Astrocyte of the cerebellum (primary cell): Measurements from ENCODE around the gene ADCY1.

Experiments used
- DNase-seq: peaks from one replicate; pipeline ENCODE4 v3.0.0-alpha.2; 2011; ENCODE audit warnings: low read depth
- H3K4me3 ChIP-seq: 2 replicates; pipeline ENCODE4 v1.5.1; 2011; ENCODE audit warnings: mild to moderate bottlenecking, low read depth, low read length, moderate library complexity
- in situ Hi-C: cut with HindIII; loops from 2 replicates; pipeline ENCODE4 v1.10.0; 2017; ENCODE audit warnings: low sequenced_read_pairs
- TF ChIP-seq, protein P1 (sequence below): IDR thresholded peaks from 2 replicates; pipeline ENCODE4 v1.5.1; 2012; ENCODE audit warnings: low read length, low read depth, moderate library complexity, mild to moderate bottlenecking; ENCODE audit errors: missing control alignments

Gene ADCY1

DNA sequence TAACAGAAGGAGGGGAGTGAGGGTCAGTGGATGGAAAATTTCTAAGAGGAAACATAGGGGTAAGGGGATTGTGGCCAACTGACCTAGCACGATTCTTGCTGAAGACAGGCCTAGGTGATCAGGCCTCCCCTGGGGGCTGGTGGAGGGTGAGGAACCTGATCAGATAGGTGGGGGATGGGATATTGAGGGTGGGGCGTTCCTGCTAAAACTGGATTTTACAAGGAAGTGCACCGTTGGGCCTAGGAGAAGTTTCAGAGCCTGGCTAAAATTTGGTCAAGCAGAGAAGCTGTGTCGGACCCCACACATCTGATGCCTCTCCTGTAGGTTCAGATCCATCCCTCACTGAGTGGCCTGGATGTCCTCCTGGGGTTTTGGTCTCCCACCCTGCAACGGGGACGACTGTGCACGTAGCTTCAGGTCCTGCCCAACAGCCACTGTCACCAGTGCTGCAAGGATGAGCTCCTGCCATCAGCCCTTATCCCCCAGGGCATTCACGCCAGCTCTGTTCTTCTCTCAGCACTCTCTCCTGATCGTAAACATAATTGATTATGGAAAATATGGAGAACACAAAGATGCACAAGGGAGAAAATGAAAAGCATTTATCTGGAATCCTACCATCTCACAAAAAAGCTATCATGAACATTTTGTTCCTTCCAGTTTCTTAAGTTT lies 89.9 kb downstream of the ADCY1 start:
- H3K4me3 ChIP-seq = no peak overlapping the region
- DNase-seq = no peak
- in situ Hi-C loops = no loop called here
- TF ChIP-seq, protein P1, sequence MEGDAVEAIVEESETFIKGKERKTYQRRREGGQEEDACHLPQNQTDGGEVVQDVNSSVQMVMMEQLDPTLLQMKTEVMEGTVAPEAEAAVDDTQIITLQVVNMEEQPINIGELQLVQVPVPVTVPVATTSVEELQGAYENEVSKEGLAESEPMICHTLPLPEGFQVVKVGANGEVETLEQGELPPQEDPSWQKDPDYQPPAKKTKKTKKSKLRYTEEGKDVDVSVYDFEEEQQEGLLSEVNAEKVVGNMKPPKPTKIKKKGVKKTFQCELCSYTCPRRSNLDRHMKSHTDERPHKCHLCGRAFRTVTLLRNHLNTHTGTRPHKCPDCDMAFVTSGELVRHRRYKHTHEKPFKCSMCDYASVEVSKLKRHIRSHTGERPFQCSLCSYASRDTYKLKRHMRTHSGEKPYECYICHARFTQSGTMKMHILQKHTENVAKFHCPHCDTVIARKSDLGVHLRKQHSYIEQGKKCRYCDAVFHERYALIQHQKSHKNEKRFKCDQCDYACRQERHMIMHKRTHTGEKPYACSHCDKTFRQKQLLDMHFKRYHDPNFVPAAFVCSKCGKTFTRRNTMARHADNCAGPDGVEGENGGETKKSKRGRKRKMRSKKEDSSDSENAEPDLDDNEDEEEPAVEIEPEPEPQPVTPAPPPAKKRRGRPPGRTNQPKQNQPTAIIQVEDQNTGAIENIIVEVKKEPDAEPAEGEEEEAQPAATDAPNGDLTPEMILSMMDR = no peak

DNA sequence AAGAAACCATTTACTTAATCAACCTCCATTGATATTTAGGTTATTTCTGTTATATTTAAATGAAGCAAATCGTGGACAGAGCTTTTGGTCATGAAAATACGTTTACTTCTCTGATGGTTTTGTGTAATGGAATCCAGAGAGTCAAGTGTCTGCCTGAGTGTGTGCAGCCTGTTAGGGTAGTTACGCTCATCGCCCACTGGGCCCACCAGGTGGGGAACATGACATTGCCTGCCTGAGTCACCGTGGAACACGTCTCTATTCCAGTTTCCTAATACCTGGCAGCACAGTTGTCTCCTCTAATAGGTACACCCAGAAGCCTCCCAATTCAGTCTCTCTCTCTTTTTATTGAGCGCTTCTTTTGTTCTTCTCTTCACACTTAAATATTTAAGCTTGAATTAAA lies 91.0 kb downstream of the ADCY1 start:
- in situ Hi-C loops = no loop called here
- TF ChIP-seq, protein P1 = no peak
- H3K4me3 ChIP-seq = no peak overlapping the region
- no peak for DNase-seq

DNA sequence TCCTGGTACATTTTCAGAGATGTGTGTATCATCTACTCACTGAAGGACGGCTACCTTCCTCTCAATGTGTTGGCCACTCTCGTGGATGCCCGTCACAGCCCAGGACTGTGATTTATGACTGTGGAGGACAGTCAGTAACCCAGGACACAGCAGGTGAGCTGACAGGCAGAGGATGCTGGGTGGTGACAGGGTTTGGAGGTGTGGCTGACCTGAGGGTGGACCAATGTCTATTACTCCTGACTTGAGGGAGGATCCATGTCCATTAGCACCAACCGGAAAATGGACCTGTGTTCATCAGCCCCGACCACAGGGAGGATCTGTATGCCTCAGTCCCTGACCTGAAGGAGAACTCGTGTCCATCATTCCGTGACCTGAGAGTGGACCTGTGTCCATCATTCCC lies 96.1 kb downstream of the ADCY1 start:
- TF ChIP-seq, protein P1 = no peak
- no peak overlapping the region for H3K4me3 ChIP-seq
- in situ Hi-C loops = no loop called here
- no peak for DNase-seq

DNA sequence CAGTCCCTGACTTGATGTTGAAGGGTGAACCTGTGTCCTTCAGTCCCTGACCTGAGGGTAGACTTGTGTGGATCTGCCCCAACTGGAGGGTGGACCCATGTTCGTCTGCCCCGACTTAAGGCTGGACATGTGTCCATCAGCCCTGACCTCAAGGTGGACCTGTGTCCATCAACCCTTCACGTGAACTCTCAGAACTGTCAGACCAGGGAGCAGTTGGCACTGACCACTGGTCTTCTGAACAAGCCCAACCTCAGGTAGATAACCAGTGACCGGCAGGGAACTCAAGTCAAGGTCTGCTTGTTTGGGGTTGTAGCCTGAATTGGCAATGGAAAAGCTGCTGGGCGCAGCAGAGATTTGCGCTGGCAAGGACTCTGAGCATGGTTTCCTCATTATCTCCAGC lies 96.5 kb downstream of the ADCY1 start:
- no peak overlapping the region for H3K4me3 ChIP-seq
- TF ChIP-seq, protein P1 = no peak
- in situ Hi-C loops = no loop called here
- no peak for DNase-seq

DNA sequence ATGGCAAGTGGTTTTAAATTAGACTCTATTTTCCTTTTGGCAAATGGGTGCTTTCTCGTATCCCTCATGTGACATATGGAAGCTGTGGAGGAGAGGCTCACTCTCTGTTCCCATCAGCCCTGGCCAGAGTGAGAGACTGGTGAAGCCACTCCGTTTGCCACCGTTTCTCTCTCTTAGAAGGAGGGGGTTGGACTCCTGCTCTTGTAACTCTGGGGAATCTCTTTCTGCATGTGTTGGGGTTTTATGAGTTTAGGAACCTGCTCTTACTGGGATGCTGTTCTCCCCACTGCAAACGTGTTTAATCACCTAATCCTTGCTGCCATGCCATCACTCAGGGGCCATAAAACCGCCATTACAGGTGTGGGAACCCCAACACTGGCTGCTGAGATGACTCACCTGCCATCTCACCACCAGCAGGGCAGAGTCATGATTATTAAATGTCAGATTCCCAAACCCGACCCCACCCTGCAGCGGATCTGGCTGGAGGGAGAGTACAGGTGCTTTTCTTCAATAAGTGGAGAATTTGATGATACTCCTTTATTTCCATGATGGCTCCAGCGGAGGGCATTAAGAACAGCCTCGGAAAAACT lies 103.2 kb downstream of the ADCY1 start:
- no peak overlapping the region for H3K4me3 ChIP-seq
- in situ Hi-C loops = no loop called here
- no peak for DNase-seq
- TF ChIP-seq, protein P1 = no peak

- in situ Hi-C loops = no loop called here
- TF ChIP-seq, protein P1 = no peak
- DNase-seq = no peak
- H3K4me3 ChIP-seq = no peak overlapping the region
These were observed 105.3 kb downstream of the ADCY1 start for GRCh38 chr7:45679516-45679915.
